ENCODE measurements around the gene ESPL1. TPM values are rescaled to one million over a fixed set of nuclear protein-coding genes. Genes with fewer than 3 reads are reported as not detected.

The ESPL1 gene
- polyA plus RNA-seq, 1 experiment: 7.3 TPM

DNA sequence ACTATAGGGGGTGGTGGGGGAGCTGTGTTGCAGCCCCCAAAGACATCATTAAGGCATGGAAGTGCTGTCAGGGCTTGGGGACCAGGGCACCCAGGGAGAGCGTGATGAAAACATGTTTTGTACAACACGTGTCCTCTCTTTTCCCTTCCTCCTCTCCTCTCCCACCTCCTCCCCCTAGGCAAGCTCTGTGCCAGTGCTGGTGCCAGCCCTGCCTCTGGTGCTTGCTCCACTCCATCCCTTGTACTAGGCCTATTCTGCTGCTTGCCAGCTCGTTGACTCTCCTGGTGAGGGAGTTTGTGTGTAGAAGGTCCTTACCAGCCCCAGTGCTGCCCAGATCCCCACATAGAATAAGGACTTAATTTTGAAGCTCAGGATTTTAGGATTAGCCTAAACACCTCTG is 32.9 kb upstream of the ESPL1 start:
- DNase-seq (ENCODE audit: low read depth): no peak
- no peaks in the 10 kb centered on the region for H3K36me3 ChIP-seq (ENCODE audit: control insufficient read depth, insufficient read depth, low read length)
- ChIA-PET CTCF (interaction anchor here (0.8 to 1.0 kb wide), 2 partner anchors 8 to 16 kb away, joined by 3 to 4 read pairs; a partner anchor contains a TSS), POLR2A (no interaction called here)
- no peak overlapping the region for H3K4me3 ChIP-seq (ENCODE audit: low read depth, low read length)
- TF ChIP-seq, protein P1, sequence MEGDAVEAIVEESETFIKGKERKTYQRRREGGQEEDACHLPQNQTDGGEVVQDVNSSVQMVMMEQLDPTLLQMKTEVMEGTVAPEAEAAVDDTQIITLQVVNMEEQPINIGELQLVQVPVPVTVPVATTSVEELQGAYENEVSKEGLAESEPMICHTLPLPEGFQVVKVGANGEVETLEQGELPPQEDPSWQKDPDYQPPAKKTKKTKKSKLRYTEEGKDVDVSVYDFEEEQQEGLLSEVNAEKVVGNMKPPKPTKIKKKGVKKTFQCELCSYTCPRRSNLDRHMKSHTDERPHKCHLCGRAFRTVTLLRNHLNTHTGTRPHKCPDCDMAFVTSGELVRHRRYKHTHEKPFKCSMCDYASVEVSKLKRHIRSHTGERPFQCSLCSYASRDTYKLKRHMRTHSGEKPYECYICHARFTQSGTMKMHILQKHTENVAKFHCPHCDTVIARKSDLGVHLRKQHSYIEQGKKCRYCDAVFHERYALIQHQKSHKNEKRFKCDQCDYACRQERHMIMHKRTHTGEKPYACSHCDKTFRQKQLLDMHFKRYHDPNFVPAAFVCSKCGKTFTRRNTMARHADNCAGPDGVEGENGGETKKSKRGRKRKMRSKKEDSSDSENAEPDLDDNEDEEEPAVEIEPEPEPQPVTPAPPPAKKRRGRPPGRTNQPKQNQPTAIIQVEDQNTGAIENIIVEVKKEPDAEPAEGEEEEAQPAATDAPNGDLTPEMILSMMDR (IDR thresholded peaks at IDR 0.05; ENCODE audit: insufficient read depth, low read depth, low read length): no peak
- peaks cover 1% of the 10 kb centered on the region; the same call in 1 of the 2 replicates for H3K27me3 ChIP-seq (ENCODE audit: control insufficient read depth, insufficient read depth, low read length)

DNA sequence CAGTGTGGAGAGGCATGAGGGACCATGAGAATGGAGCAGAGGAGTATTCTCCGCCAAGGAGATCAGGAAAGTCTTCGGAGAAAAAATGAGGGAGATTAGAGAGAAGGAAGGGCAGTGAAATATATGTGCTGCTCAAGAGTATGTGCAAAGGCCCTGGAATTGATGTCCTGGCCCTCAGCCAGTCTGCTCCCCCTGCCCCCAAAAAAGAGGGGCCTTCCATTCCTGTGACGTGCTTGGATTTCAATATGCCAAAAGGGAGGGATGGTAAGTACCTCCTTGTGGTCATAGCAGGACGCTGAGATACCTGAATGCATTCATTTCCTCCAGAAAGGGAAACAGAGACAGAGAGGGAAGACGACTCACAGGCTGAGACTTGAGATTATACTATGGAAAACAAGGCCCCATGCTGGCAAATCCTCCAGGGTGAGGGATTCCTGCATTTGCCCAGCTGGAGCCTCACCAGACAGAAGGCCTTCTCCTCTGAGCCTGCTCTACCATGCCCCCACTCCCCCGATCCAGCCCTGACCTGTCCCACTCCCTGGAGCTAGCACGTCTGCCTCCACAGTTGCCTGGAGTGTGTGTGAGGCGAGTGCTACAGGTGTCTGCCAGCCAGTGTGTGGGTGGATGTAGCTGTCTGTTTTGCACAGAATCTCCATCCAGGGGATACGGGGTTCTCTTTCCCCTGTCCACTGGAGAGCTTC is 32.2 kb upstream of the ESPL1 start:
- DNase-seq (ENCODE audit: low read depth): no peak
- POLR2A ChIA-PET: interaction anchor here (0.5 kb wide), 1 partner anchor 11 kb away, joined by 8 read pairs; no protein-coding TSS in a partner anchor
- H3K4me3 ChIP-seq (ENCODE audit: low read depth, low read length): no peak overlapping the region
- CTCF ChIA-PET: interaction anchor here (1.5 to 2.2 kb wide), 2 partner anchors 16 to 22 kb away, joined by 5 to 7 read pairs; a partner anchor contains a TSS
- H3K36me3 ChIP-seq (ENCODE audit: control insufficient read depth, insufficient read depth, low read length): no peaks in the 10 kb centered on the region
- H3K27me3 ChIP-seq (ENCODE audit: control insufficient read depth, insufficient read depth, low read length): peaks cover 1% of the 10 kb centered on the region; the same call in 1 of the 2 replicates
- TF ChIP-seq, protein P1 (IDR thresholded peaks at IDR 0.05; ENCODE audit: insufficient read depth, low read depth, low read length): no peak

DNA sequence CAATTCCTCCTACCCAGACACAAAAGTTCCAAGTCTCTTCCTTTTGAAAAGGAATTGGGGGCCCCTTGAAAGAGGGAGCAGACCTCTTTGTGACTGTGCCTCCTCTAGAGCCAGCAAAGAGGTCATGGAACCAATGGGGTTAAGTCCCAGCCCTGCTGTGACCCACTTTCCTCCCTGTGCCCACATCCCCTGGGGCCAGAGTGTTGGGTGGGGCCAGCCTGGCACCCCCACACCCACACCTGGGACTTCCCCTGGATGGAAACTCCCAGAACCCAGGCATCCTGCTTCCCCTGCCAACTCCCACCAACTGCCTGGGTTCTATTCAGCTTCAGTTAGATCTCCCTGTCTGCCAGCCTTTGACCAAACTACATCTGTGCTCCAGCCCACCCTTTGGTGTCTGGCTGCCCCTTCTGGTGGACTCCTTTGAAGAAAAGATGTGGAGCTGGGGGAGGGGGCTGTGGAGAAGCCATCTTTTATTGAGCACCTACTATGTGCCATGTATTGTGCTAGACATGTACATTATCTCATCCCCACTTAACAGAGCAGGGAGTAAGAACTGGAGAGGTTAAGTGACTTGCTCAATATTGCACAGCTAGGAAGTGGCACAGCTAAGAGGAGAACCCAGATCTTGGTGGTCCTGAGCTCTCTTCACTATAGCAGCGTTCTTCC is 31.5 kb upstream of the ESPL1 start:
- POLR2A ChIA-PET: interaction anchor here (0.7 kb wide), 1 partner anchor 15 kb away, joined by 5 read pairs; no protein-coding TSS in a partner anchor
- Histone ChIP-seq H3K36me3 (ENCODE audit: control insufficient read depth, insufficient read depth, low read length) (no peaks in the 10 kb centered on the region), H3K4me3 (ENCODE audit: low read depth, low read length) (no peak overlapping the region), H3K27me3 (ENCODE audit: control insufficient read depth, insufficient read depth, low read length) (peaks cover 1% of the 10 kb centered on the region; the same call in 1 of the 2 replicates)
- TF ChIP-seq, protein P1 (IDR thresholded peaks at IDR 0.05; ENCODE audit: insufficient read depth, low read depth, low read length): no peak
- DNase-seq (ENCODE audit: low read depth): no peak
- CTCF ChIA-PET: interaction anchor here (0.6 to 2.2 kb wide), 3 partner anchors 15 to 238 kb away, joined by 3 to 7 read pairs (median 5); a partner anchor contains a TSS

DNA sequence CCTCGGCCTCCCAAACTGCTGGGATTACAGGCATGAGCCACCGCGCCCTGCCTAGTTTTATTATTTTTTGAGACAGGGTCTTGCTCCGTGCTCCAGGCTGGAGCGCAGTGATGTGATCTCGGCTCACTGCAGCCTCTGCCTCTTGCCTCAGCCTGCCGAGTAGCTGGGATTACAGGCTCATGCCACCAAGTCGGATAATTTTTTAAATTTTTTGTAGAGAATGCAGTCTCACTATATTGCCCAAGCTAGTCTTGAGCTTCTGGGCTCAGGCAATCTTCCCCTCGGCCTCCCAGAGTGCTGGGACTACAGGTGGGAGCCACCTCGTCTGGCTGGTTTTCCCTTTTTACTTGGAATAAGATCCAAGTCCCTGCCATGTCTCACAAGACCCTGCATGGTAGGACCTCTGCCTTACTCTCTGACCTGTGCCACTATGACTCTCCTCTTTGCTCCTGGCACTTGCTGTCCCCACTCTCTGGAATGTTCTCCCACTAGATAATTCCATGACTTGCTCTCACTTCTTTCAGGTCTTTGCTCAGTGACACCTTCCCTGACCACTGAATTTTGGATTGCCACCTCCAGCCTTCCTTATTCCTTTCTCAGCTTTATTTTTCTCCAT is 28.3 kb upstream of the ESPL1 start:
- ChIA-PET CTCF (interaction anchor here (0.7 to 4.7 kb wide), 3 partner anchors 11 to 27 kb away, joined by 3 to 36 read pairs (median 5); no protein-coding TSS in a partner anchor), POLR2A (no interaction called here)
- Histone ChIP-seq H3K27me3 (ENCODE audit: control insufficient read depth, insufficient read depth, low read length) (peaks cover 16% of the 10 kb centered on the region), H3K4me3 (ENCODE audit: low read depth, low read length) (no peak overlapping the region), H3K36me3 (ENCODE audit: control insufficient read depth, insufficient read depth, low read length) (no peaks in the 10 kb centered on the region)
- no peak for DNase-seq (ENCODE audit: low read depth)
- TF ChIP-seq, protein P1 (IDR thresholded peaks at IDR 0.05; ENCODE audit: insufficient read depth, low read depth, low read length): no peak

Data from BJ (cell line).